Mucosa of stomach (tissue), 1 donor: ENCODE data around the gene PJA1.

Experiments used
- H3K27me3 ChIP-seq: one replicate; pipeline ENCODE4 v1.7.0; 2013; ENCODE audit warnings: mild to moderate bottlenecking, low read length; ENCODE audit not compliant: control insufficient read depth, insufficient read depth
- H3K36me3 ChIP-seq: one replicate; pipeline ENCODE4 v1.7.0; 2013; ENCODE audit warnings: low read length; ENCODE audit not compliant: control insufficient read depth, insufficient read depth
- H3K4me1 ChIP-seq: one replicate; pipeline ENCODE4 v1.7.0; 2013; ENCODE audit warnings: mild to moderate bottlenecking, low read length; ENCODE audit not compliant: control insufficient read depth, insufficient read depth
- H3K4me3 ChIP-seq: one replicate; pipeline ENCODE4 v1.7.0; 2013; ENCODE audit warnings: low read length
- H3K9ac ChIP-seq: one replicate; pipeline ENCODE4 v1.7.0; 2013; ENCODE audit warnings: mild to moderate bottlenecking, low read length, moderate library complexity
- H3K9me3 ChIP-seq: one replicate; pipeline ENCODE4 v1.7.0; 2013; ENCODE audit warnings: mild to moderate bottlenecking, low read length, moderate library complexity; ENCODE audit not compliant: control insufficient read depth
- donor health status: Pancreatic carcinoma.

PJA1 gene

DNA sequence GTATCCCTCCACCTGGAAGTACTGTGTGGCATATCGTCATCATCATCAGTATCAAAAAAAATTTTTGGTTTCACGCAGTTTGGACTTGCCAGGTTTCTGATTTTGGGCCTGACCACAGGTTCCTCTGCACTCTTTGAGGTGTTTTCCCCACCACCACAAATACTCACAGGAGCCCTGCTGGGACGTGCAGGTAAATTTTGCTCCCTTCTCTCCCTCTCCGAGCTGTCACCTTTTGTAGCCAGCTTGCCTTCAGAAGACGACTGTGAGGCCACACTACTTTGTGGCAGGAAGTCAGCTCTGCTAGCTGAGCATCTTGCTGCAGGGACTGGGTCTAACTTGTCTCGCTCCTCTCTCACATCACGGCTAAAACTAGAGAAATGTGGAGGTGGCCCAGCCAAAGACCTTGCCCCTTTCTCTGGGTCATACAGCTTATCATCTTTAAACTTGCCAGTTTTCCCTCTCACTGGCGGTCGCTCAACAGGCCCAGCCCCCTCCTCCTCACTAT lies 2.8 kb downstream of the PJA1 start:
- Histone ChIP-seq H3K27me3 (no peaks in the 10 kb centered on the region), H3K9me3 (no peaks in the 10 kb centered on the region), H3K4me1 (no peaks in the 10 kb centered on the region), H3K36me3 (no peaks in the 10 kb centered on the region), H3K9ac (no peak overlapping the region), H3K4me3 (no peak overlapping the region)

GRCh38 chrX:69161786-69162349 lies 3.4 kb downstream of the PJA1 start:
- Histone ChIP-seq H3K9me3 (no peaks in the 10 kb centered on the region), H3K27me3 (no peaks in the 10 kb centered on the region), H3K9ac (no peak overlapping the region), H3K4me3 (no peak overlapping the region), H3K4me1 (no peaks in the 10 kb centered on the region), H3K36me3 (no peaks in the 10 kb centered on the region)

DNA sequence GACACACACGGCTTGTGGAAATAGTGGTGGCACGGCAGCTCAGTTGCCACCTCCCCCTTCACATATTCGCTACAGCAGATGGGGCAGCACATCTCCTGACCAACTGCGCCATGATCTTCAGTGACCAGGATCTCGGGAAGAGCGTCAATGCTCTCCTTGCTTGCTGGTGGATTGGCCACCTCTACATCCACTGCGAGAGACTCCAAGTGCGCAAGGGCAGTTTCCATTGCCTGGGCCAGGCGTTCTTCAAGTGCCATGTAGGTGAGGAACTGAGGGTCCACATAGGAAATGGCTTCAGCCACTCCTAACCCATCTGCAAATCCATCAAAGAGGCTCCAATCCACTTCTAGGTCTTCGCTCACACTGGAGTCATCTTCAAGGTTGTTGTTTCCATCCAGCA lies 3.9 kb downstream of the PJA1 start:
- Histone ChIP-seq H3K4me3 (no peak overlapping the region), H3K4me1 (no peaks in the 10 kb centered on the region), H3K36me3 (no peaks in the 10 kb centered on the region), H3K27me3 (no peaks in the 10 kb centered on the region), H3K9me3 (no peaks in the 10 kb centered on the region), H3K9ac (no peak overlapping the region)

- H3K4me3 ChIP-seq = no peak overlapping the region
- H3K9ac ChIP-seq = no peak overlapping the region
- no peaks in the 10 kb centered on the region for H3K36me3 ChIP-seq
- no peaks in the 10 kb centered on the region for H3K27me3 ChIP-seq
- no peaks in the 10 kb centered on the region for H3K9me3 ChIP-seq
- H3K4me1 ChIP-seq = no peaks in the 10 kb centered on the region
These were observed 6.9 kb downstream of the PJA1 start for GRCh38 chrX:69158166-69158980.

DNA sequence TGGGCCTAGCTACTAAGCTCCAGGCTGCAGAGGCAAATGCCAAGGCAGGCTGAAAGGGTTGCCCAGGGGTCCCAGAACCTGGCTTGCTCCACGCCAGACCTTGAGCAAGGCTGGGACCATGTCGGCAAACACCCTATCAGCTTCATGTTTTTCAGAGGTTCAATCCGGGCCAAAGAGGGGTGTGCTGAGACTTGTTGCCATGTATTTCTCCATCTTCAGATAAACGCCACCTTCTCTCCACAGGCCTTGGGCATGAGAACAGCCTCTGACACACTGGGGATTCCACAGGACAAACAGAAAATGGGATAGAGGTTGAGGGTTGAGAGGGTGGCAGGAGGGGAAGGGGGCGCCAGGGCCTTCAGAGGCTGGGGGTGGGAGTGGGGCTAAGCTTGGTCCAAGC lies 8.6 kb downstream of the PJA1 start:
- H3K36me3 ChIP-seq = no peaks in the 10 kb centered on the region
- H3K4me3 ChIP-seq = no peak overlapping the region
- no peaks in the 10 kb centered on the region for H3K27me3 ChIP-seq
- no peak overlapping the region for H3K9ac ChIP-seq
- no peaks in the 10 kb centered on the region for H3K4me1 ChIP-seq
- no peaks in the 10 kb centered on the region for H3K9me3 ChIP-seq

DNA sequence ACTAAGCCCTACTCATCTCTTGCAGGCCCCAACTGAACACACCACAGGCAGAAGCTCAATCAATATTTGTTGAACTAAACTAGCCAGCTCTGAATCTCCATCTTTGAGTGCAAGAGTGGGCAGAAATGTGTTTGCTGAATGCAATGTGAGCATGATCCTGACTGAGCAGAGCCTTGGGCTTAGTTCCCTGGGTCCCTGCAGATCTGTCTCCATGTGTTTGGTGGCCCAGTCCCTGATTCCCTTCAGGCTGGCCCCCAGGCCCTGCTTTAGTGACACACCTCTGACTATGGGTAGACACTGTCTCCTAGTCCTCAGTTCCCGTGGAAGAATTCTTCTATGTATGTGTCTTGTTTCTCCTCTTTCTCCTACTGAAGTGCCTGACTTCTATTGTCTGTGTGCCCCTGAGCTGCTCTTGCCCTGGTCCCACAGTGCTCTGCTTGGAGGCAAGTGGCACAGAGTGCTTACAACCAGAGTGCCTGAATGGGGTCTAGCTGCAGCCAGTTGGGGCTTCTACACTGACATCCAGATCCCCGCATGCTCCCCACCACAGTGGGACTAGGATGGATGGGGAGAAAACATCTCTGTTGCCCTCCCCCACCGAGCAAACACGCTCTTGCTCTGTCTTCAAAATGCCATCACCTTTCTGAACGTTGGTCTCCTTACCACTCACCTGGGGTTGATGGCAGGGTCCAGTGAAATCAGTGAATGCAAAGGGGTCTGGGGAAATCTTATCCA lies 9.3 kb downstream of the PJA1 start:
- H3K4me1 ChIP-seq = no peaks in the 10 kb centered on the region
- no peaks in the 10 kb centered on the region for H3K27me3 ChIP-seq
- no peak overlapping the region for H3K4me3 ChIP-seq
- H3K9ac ChIP-seq = no peak overlapping the region
- H3K36me3 ChIP-seq = no peaks in the 10 kb centered on the region
- no peaks in the 10 kb centered on the region for H3K9me3 ChIP-seq

DNA sequence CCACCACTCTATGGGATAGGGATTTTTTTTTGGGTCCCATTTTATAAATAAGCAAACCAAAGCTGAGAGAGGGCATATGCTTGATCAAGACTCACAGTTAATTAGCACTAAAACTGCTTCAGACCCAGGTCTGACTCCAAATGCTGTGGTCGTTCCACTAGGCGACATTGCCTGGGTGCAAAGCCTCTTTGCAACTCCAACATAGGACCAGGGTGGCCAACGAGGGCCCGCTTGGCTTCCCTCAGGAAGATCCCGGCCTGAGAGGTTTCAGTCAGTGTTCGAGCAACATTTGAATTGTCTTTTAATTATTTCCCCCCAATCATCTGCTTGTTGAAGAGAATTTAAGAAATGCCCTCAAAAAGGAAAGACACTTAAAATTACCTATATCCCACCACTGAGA lies 11.2 kb downstream of the PJA1 start:
- Histone ChIP-seq H3K4me3 (no peak overlapping the region), H3K9ac (no peak overlapping the region)

DNA sequence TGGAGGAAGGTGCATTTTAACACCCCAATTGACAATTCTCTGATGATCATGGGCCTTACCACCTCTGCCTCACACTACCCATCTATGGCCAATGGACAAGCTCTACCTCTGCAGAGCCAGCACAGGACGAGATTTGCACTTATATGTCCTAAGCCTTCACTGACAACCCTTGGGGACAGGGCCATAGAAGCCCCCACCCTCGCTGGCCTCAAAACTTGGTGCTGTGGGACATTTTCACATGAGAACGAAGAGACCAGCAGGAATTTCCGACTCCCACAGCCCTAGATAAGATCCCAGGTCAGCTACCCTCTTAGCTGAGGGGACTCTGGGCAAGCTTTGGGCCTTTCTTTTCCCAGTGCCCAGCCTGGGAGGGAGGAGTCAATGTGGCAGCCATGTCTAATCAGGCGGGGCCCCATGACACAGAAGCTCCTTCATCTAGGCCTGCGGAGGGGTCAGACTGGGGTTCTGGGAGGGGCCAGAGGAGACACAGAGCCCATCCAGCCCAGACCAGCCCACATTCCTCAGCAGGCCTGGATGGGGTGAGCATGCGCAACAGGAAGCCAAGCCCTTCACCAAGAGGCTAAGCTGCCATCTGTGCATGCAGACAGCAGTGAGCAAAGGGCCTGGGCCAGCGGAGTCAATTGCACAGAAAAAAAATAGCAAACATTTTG lies 12.1 kb downstream of the PJA1 start:
- Histone ChIP-seq H3K4me3 (no peak overlapping the region), H3K9me3 (no peaks in the 10 kb centered on the region), H3K36me3 (no peaks in the 10 kb centered on the region), H3K9ac (no peak overlapping the region), H3K4me1 (no peaks in the 10 kb centered on the region), H3K27me3 (no peaks in the 10 kb centered on the region)

More for the DNA sequence above, 11.2 kb downstream of the PJA1 start:
- H3K4me1 ChIP-seq = no peaks in the 10 kb centered on the region
- no peaks in the 10 kb centered on the region for H3K36me3 ChIP-seq
- no peaks in the 10 kb centered on the region for H3K27me3 ChIP-seq
- no peaks in the 10 kb centered on the region for H3K9me3 ChIP-seq

GRCh38 chrX:69152417-69152841 lies 12.8 kb downstream of the PJA1 start:
- no peaks in the 10 kb centered on the region for H3K4me1 ChIP-seq
- H3K27me3 ChIP-seq = no peaks in the 10 kb centered on the region
- H3K4me3 ChIP-seq = no peak overlapping the region
- H3K36me3 ChIP-seq = no peaks in the 10 kb centered on the region
- H3K9me3 ChIP-seq = no peaks in the 10 kb centered on the region
- H3K9ac ChIP-seq = no peak overlapping the region

GRCh38 chrX:69151866-69152284 lies 13.4 kb downstream of the PJA1 start:
- Histone ChIP-seq H3K36me3 (no peaks in the 10 kb centered on the region), H3K4me3 (no peak overlapping the region)

DNA sequence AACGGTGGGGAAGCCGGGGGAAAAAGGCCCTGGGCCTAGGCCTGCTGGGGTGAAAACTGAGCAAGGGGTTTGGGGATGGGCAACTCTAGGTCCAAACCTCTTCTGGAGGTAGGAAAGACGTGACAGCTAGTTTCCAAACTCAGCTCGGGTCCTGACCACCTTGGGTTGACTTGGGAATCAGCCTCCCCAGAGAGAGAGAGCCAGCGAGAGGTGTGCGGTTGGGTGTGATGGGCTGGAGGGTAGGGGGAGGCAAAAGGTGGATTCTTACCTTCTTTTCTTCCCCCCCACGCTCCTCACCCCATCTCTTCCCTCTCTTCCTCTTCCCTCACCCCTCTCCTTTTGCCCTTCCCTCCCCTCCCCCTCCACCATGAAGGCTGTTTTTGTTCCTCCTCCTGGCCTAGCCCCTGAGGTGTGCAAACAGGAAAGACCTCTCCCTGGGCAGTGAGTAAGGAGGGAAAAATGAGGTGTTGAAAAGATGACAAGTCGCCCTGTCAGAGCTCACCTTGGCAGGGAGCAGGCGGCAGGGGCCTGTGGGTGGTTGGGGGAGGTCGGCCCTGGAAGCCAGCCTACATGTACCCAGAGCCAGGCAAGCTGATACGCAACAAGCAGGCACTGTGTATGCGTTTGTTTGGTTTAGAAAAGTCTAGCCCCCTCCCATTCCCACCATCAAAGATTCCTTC lies 14.8 kb downstream of the PJA1 start:
- H3K4me1 ChIP-seq = no peaks in the 10 kb centered on the region
- no peaks in the 10 kb centered on the region for H3K9me3 ChIP-seq
- no peaks in the 10 kb centered on the region for H3K36me3 ChIP-seq
- no peak overlapping the region for H3K9ac ChIP-seq
- no peak overlapping the region for H3K4me3 ChIP-seq
- no peaks in the 10 kb centered on the region for H3K27me3 ChIP-seq

More at GRCh38 chrX:69151866-69152284, 13.4 kb downstream of the PJA1 start:
- H3K9me3 ChIP-seq = no peaks in the 10 kb centered on the region
- no peaks in the 10 kb centered on the region for H3K4me1 ChIP-seq
- H3K27me3 ChIP-seq = no peaks in the 10 kb centered on the region
- no peak overlapping the region for H3K9ac ChIP-seq
